Mammary epithelial cell (primary cell): ENCODE measurements around the gene QSER1.

Source experiments
- CTCF ChIP-seq, 2 donors: IDR thresholded peaks in 1 of 2; conservative IDR thresholded peaks in 1 of 2; 2 replicates each; pipeline ENCODE4 v1.5.1; 2011 to 2012; ENCODE audit warnings: inconsistent platforms in 2 of 2, low read length in 2 of 2, mild to moderate bottlenecking in 2 of 2, control low read depth in 1 of 2, low read depth in 1 of 2; ENCODE audit not compliant: insufficient read depth in 1 of 2; ENCODE audit errors: extremely low read depth in 1 of 2
- EZH2 ChIP-seq: IDR thresholded peaks from 2 replicates; pipeline ENCODE4 v1.6.1; 2012; ENCODE audit warnings: low read length, inconsistent platforms, borderline replicate concordance

DNA sequence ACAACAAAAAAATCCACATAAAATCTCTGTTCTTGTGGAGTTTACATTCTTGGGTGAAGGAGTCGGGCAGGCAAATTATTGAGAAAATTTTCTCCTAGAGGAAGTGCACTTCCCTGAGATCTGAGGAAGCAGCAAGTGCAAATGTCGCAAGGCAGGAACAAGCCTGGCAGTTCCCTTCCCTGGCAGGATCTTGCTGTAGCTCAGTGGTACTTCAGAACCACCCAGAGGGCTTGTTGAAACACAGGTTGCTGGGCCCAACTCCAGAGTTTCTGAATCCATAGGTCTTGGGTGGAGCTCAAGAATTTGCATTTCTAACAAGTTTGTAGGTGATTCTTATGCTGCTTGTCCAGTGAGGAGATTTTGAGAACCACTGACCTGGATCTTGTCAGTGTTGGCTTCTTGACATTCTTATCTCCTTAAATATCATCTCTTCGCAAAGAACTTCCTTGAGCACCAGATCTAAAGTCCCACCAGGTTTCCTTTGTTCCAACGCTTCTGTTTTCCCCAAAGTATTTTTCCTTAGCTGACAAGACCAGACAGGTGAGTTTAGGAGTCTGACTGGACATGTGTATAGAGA is 9.6 kb downstream of the QSER1 start:
- TF ChIP-seq CTCF (conservative IDR thresholded peaks at IDR 0.05 in 1 of 2, IDR thresholded peaks at IDR 0.05 in 1 of 2; ENCODE audit: extremely low read depth in 1 of 2, insufficient read depth in 1 of 2, low read depth in 1 of 2, low read length in 2 of 2) (no peak), EZH2 (no peak)
